Measurements from ENCODE around the gene IGSF21. TPM values are rescaled to one million over a fixed set of nuclear protein-coding genes. Genes with fewer than 3 reads are reported as not detected.

IGSF21 gene
- polyA plus RNA-seq, 2 of the 4 experiments (the other 2 are of a cell fraction), result not detected

- 0 out of 3 replicates have a peak, but pooled peaks cover 4% of the 10 kb centered on the region for H3K9me3 ChIP-seq
- FAIRE-seq, result no peak
Observed at GRCh38 chr1:18408656-18409370, 301.2 kb downstream of the IGSF21 start.

More at GRCh38 chr1:18408656-18409370, 301.2 kb downstream of the IGSF21 start:
- no peak overlapping the region for H3K4me3 ChIP-seq
- H3K4me1 ChIP-seq, result no peaks in the 10 kb centered on the region
- no peak overlapping the region for H3K27ac ChIP-seq
- POLR2A ChIA-PET, result no interaction called here
- ATAC-seq (no peak), DNase-seq (ENCODE audit: low read depth in 1 of 2, low spot score in 1 of 2) (no peak)
- 46% methylated on average over 11 of the region's 12 CpGs for WGBS (ENCODE audit: missing lambda C conversion rate)
- CTCF ChIA-PET, result interaction anchor here (0.6 kb wide), 1 partner anchor 467 kb away, joined by 3 read pairs; no protein-coding TSS in a partner anchor
- H3K4me2 ChIP-seq, result no peak overlapping the region
- TF ChIP-seq HMGXB4 (CRISPR knock-in tag; IDR thresholded peaks at IDR 0.05; ENCODE audit: borderline replicate concordance) (no peak), KDM1A (IDR thresholded peaks at IDR 0.05; ENCODE audit: low read depth) (no peak), TP53 (CRISPR knock-in tag; IDR thresholded peaks at IDR 0.05) (no peak), HDAC2 (IDR thresholded peaks at IDR 0.05) (no peak), FOSB (CRISPR knock-in tag; IDR thresholded peaks at IDR 0.05) (no peak), CHD2 (IDR thresholded peaks at IDR 0.05; ENCODE audit: low read length, partially characterized antibody) (no peak), CEBPB (IDR thresholded peaks at IDR 0.05) (no peak), PHF8 (IDR thresholded peaks at IDR 0.05; ENCODE audit: borderline replicate concordance, low read depth) (no peak), SREBF2 (IDR thresholded peaks at IDR 0.05) (no peak), MAZ (IDR thresholded peaks at IDR 0.05; ENCODE audit: borderline replicate concordance, low read depth, low read length) (no peak), RNF2 (IDR thresholded peaks at IDR 0.05; ENCODE audit: borderline replicate concordance, low read depth) (no peak), TFCP2L1 (CRISPR knock-in tag; IDR thresholded peaks at IDR 0.05) (no peak), REST (IDR thresholded peaks at IDR 0.05) (no peak), POLR2A (IDR thresholded peaks at IDR 0.05; ENCODE audit: low read length) (no peak), GATA3 (IDR thresholded peaks at IDR 0.05; ENCODE audit: borderline replicate concordance) (no peak), ZSCAN20 (CRISPR knock-in tag; IDR thresholded peaks at IDR 0.05) (no peak)
- TF ChIP-seq, protein P1, sequence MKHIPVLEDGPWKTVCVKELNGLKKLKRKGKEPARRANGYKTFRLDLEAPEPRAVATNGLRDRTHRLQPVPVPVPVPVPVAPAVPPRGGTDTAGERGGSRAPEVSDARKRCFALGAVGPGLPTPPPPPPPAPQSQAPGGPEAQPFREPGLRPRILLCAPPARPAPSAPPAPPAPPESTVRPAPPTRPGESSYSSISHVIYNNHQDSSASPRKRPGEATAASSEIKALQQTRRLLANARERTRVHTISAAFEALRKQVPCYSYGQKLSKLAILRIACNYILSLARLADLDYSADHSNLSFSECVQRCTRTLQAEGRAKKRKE (CRISPR knock-in tag; IDR thresholded peaks at IDR 0.05; ENCODE audit: low read depth), result no peak
- TF ChIP-seq, protein P2, sequence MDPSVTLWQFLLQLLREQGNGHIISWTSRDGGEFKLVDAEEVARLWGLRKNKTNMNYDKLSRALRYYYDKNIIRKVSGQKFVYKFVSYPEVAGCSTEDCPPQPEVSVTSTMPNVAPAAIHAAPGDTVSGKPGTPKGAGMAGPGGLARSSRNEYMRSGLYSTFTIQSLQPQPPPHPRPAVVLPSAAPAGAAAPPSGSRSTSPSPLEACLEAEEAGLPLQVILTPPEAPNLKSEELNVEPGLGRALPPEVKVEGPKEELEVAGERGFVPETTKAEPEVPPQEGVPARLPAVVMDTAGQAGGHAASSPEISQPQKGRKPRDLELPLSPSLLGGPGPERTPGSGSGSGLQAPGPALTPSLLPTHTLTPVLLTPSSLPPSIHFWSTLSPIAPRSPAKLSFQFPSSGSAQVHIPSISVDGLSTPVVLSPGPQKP (IDR thresholded peaks at IDR 0.05; ENCODE audit: low read depth, low read length), result no peak
- TF ChIP-seq, protein P3, sequence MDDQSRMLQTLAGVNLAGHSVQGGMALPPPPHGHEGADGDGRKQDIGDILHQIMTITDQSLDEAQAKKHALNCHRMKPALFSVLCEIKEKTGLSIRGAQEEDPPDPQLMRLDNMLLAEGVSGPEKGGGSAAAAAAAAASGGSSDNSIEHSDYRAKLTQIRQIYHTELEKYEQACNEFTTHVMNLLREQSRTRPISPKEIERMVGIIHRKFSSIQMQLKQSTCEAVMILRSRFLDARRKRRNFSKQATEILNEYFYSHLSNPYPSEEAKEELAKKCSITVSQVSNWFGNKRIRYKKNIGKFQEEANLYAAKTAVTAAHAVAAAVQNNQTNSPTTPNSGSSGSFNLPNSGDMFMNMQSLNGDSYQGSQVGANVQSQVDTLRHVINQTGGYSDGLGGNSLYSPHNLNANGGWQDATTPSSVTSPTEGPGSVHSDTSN (IDR thresholded peaks at IDR 0.05), result no peak
